ENCODE measurements around the gene RTP4. TPM values are rescaled to one million over a fixed set of nuclear protein-coding genes. Genes with fewer than 3 reads are reported as not detected.

Gene RTP4
- polyA plus RNA-seq (ENCODE audit: insufficient read length in 12 of 12) = under 1 TPM in 8 of 12 donors, not detected in 4; 0.12 to 0.64 (median 0.31) TPM
- long read RNA-seq, donor 1, transcript RTP4-201 (2 exons, 1,554 nt) = major isoform, 5 of 5 reads
- long read RNA-seq, donor 1, partial matches to known transcripts = 0 of 5 reads
- long read RNA-seq, donor 1, other reads (novel, unspliced or antisense) = 0 of 5 reads
- long read RNA-seq, donor 2, partial matches to known transcripts = 0 of 2 reads
- long read RNA-seq, donor 2, other reads (novel, unspliced or antisense) = 0 of 2 reads
- long read RNA-seq, donor 3 = 0 reads
- long read RNA-seq, donor 4 = 0 reads
- long read RNA-seq, donor 5 = 0 reads
- long read RNA-seq, donor 6 = 0 reads
- long read RNA-seq, donor 7, partial matches to known transcripts = 0 of 1 reads
- long read RNA-seq, donor 7, other reads (novel, unspliced or antisense) = 0 of 1 reads
- long read RNA-seq, donor 8 = 0 reads
- long read RNA-seq, donor 9 = 0 reads
- long read RNA-seq, donor 10 = 0 reads
- long read RNA-seq, donor 11, partial matches to known transcripts = 0 of 1 reads
- long read RNA-seq, donor 11, other reads (novel, unspliced or antisense) = 0 of 1 reads

DNA sequence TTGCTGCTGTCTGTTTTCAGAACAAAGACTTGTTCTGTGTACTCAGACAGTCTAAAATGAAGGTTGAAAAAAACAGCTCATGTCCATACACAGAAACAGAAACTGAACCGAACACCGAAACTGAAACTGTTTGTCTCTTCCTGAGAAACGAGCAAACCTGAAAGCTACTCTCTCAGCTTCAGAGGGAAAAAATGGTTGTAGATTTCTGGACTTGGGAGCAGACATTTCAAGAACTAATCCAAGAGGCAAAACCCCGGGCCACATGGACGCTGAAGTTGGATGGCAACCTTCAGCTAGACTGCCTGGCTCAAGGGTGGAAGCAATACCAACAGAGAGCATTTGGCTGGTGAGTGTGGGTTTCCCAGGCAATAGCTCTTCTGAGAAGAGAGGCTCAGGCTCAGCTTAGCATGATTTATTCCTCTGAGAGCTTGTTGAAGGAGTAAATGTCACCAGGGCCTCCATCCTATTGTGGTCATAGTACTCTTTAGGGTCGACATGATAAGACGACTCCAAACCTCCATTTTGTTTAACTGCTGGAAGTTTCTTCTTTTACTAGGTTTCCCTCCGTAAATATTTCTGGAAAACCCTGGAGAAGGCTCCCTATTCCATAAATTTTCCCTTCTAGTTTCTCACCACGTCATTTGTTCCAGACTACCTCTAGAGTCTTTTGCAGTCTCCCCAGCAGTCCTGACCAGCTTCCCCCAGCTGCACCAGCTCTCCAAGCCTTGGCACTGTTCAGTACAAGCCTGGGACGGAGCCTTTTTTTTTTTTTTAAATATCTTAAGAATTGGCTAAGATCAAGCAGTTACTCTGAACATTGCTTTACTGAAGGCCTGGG, at the start of gene RTP4:
TSS of gene RTP4 (plus strand) at position 135 of the 838 bp plus-strand sequence. CDS start at position 192, 57 bp downstream.
- DNase-seq = peak; percentile 64

- peak; percentile 59 for DNase-seq
Observed at GRCh38 chr3:187318819-187319616, 49.2 kb upstream of the RTP4 start.

- peak; percentile 47 for DNase-seq
Observed at GRCh38 chr3:187319699-187320302, 48.4 kb upstream of the RTP4 start.

DNA sequence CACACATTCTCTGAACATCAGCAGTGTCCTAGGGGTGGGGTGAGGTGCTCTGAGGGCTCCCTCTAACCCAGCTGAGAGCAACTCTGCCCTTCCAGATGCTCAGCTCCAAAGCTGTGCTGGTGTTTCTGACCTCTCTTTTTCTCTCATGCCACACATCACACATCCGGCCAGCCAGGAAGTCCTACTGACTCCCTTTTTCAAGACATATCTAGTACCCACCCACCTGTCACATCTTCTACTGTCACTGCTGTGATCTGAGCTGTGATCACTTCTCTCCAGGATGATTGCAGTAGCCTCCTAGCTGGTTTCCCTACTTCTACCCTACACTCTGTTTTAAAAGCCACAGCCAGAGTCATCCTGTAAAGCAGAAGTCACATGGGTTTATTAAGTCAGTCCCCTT, 46.4 kb upstream of the RTP4 start:
- DNase-seq = no peak

- no peak for DNase-seq
Observed at GRCh38 chr3:187322291-187322690, 45.9 kb upstream of the RTP4 start.

- no peak for DNase-seq
Observed at GRCh38 chr3:187323091-187323490, 45.1 kb upstream of the RTP4 start.

DNA sequence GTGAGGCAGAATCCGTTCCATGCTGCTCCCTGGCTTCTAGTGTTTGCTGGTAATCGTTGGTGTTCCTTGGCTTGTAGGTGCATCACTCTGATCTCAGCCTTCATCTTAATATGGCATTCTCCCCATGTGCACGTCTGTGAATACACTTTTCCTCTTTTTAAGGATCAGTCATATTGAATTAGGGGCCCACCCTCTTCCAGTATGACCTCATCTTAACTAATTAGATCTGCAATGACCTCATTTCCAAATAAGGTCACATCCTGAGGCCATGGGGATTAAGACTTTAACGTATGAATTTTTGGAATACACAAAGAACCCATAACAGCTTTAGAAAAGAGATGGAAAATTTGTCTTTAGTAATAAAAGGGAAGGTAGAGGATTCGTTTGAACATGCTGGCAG, 42.6 kb upstream of the RTP4 start:
- no peak for DNase-seq

DNA sequence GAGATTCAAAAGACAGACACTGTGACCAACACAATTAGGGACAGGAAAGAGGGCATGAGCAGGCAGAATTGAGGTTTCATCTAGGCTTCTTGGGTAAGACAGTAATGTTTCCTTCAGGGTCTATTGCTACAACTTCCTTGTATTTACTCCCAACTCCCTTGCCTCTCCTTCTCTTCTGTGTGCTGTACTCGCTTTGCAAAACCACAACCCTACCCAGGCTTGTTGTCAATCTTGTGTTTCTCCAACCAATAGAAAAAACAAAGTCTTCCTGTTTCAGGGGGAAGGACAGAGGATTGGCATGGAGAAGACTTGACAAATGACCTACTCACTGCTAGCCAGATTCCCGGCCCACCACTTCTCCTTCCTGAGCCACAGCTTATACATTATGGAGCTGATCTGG, 40.3 kb upstream of the RTP4 start:
- DNase-seq = no peak

- DNase-seq = no peak
Observed at GRCh38 chr3:187328691-187329090, 39.5 kb upstream of the RTP4 start.

DNA sequence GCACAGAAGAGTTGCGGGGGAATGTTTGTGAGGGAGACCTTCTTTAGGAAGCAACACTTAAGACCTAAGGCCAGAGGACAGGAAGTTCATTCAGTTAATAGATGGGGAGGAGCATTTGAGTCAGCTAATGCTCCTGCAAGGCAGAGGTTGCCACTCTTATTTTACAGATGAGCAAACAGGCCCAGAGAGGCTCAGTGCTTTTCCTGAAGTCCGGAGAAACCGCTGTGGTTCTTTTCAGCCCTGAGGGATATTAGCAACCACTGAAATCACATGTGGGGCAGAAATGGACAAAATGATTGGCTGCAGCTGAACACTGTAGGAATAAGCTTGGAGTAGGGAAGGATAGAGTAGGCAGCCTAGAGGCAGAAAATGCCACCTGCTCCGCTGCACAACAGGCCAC, 33.3 kb upstream of the RTP4 start:
- no peak for DNase-seq

DNA sequence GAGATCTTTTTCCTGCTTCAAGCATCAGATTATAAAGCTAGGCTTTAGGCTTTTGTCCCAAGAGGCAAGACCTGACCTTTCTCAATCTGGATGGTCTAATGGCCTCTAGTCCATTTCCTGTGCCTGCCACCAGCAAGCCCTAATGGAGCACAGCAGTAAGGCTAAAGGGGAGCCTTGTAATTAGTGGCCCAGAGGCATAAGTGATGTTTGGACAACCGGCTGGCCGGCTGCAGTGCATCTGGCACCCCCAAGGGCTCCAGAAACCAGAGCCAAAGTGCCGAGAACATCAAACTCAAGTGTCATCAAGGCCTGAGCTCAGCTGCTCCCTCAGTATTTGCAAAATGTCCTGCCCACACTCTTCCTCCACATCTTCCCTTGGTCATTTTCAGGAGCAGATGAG, 31.9 kb upstream of the RTP4 start:
- no peak for DNase-seq

DNA sequence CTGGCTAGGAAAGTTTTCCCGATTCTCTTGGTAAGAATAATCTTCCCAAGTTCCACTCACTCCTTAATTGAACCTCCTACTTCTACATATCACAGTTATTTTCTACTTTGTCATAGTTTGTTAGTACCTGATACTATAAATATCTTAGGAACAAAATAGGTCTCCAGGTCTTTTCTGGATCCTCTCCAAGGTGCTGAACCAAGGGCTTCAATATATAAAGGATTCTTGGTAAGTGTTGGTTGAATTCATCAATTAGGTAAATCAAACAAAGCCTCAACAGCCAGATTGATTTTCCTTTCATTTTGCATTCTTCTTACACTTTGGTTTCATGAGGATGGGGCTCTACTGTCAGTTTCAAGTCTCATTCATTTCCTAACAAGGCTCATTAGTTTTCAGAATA, 27.6 kb upstream of the RTP4 start:
- DNase-seq = no peak

- DNase-seq = no peak
Observed at GRCh38 chr3:187342255-187342654, 25.9 kb upstream of the RTP4 start.

GRCh38 chr3:187343670-187344069, 24.5 kb upstream of the RTP4 start:
- DNase-seq = no peak

DNA sequence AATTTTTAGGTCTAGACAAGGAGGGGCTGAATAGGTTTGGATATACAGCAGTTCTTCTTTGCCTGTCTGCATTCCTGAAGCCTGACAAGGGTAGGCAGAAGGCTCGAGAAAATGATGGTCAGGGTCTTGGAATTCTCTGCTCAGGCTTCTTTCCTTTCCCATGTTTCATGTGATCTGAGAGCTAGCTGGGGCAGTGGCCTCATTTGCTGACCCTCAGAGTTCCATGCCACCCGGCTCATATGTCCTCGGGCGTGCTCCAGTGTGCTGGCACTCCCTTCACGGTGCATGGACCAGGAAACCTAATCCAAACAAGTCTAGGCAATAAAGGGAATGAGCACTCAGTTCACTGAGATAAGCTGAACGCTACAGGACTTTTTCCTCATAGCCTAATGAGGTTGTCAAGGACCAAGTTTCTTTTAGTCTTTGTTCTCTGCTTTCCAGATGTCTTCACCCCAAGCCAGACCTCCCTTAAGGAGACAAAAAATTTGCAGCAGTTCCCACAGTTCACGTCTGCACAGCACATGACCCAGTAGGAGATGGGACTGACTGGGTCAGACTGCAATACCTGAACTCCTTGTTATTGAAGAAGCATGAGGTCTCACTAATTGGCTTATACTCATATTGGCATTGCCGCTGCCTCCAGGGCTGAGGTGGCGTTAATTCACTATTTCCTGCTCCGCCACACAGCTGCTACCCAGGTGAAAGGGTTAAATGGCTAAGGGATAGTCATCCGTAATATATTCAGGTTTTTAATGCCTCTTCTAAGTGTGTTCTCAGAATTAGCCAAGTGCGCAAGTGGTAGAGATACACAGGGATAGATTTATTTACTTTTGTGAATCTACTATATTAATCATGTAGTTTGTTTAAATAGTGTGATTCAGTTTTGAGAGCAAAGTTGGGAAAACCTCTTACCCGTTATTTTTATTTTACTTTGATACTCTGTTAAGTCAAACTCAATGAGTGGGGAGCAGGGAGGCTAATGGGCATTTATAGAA, 15.3 kb upstream of the RTP4 start:
- DNase-seq = no peak

GRCh38 chr3:187358068-187358467, 10.1 kb upstream of the RTP4 start:
- DNase-seq = no peak

DNA sequence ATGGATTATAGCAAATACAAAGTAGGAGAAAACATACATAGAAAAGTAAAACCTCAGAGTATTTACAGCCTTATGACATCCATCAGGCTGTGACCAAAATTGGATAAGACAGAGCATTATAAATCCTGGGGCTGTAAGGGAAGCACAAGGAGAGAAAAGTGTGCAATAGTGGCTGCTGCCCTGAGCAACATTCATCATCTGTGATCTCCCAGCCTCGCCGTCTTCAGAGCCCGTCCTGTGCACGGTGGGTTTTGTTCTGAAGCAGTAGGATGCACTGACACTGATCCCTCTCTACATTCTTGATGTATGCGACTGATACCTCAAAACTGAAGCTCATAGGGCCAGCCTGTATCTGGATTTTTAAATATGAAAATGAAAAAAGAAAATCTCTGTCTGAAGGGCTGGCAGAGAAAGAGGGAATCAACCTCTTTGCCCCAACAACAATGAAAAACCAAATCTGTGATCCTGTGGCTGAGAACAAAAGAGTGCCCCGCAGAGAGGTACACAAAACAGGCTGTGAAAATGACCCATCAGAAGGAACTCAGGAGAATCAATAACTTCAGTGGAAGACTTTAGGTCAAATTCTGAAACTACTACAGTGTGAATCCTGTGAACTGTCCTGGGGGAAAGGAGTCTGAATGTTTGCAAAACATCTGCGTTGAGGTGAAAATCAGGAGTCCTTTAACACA, 8.2 kb upstream of the RTP4 start:
- no peak for DNase-seq

DNA sequence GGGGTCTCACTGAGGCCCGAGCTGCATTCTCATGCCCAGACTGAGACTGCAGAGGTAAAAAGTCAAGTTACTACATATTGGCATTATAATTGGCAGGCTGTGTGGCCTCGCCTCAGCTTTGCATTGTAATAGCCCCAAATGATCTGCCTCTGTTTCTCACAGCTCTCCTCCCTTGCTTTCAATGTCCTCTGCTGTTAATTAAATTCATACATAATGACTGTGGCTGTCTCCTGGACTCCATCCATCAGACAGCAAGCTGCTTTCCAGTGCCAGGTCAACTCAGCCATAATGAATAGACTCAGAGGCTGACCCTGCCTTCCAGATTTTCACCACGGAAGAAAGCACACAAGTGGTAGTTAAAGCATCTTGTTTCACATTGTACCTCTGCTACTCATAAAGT, 7.6 kb upstream of the RTP4 start:
- DNase-seq = no peak

- no peak for DNase-seq
Observed at GRCh38 chr3:187361835-187362234, 6.3 kb upstream of the RTP4 start.
